Testis (tissue), 5 donors: ENCODE data around the gene NEURL1. TPM values are rescaled to one million over a fixed set of nuclear protein-coding genes. Genes with fewer than 3 reads are reported as not detected.
A peak's percentile ranks its signal among the peaks of the same experiment; 100 is the strongest.

Source experiments
- DNase-seq: peaks from one replicate; pipeline ENCODE4 v3.0.0-alpha.2; 2019
- H3K27ac ChIP-seq, 2 donors: fragments of 200-600 bp; sonication (generic); one replicate each; pipeline ENCODE4 v1.5.1; 2019
- H3K27me3 ChIP-seq: fragments of 200-600 bp; sonication (generic); one replicate; pipeline ENCODE4 v1.5.1; 2019
- H3K36me3 ChIP-seq: fragments of 200-600 bp; sonication (generic); one replicate; pipeline ENCODE4 v1.5.1; 2017; ENCODE audit warnings: low read depth; ENCODE audit errors: missing control alignments
- H3K4me1 ChIP-seq: fragments of 200-600 bp; sonication (generic); one replicate; pipeline ENCODE4 v1.5.1; 2019
- H3K4me3 ChIP-seq, 2 donors: fragments of 200-600 bp; sonication (generic); one replicate each; pipeline ENCODE4 v1.5.1; 2017 to 2019
- H3K9me3 ChIP-seq: fragments of 200-600 bp; sonication (generic); one replicate; pipeline ENCODE4 v1.5.1; 2017
- CTCF ChIP-seq, 3 experiments: fragments of 450-650 bp in 2 of 3; fragments of 200-600 bp in 1 of 3; sonication (generic) in 1 of 3; IDR thresholded peaks; one replicate each; pipeline ENCODE4 v1.5.1; 2016 to 2019; ENCODE audit warnings: antibody characterized with exemption in 3 of 3, mild to moderate bottlenecking in 2 of 3, moderate library complexity in 1 of 3
- POLR2A ChIP-seq: fragments of 450-650 bp; IDR thresholded peaks from one replicate; pipeline ENCODE4 v1.6.1; 2017; ENCODE audit warnings: antibody characterized with exemption, mild to moderate bottlenecking, moderate library complexity
- WGBS, 2 donors: methylation state at CpG; one replicate each; pipeline ENCODE4 v1.1.5; 2018; 5-methylcytosine and 5-hydroxymethylcytosine counted together
- intact Hi-C: fragments of 100-400 bp; cut with DNase I; formaldehyde crosslinking; loops from one replicate; pipeline ENCODE4 v1.15.1; 2023; ENCODE audit warnings: low total_unique reads
- long read RNA-seq, 2 donors: transcript quantifications; one replicate each; lab custom pipeline, GENCODE V29; 2026
- polyA plus RNA-seq: library from polyadenylated mRNA; stranded (reverse); fragments of 350-450 nt; fragmentation: Illumina TruSeq; extraction: RNeasy Lipid Tissue Mini Kit (QIAGEN cat#74804); gene quantifications from one replicate; pipeline ENCODE4 v1.2.3, GENCODE V29; 2014; ENCODE audit warnings: low read depth, low replicate concordance; ENCODE audit not compliant: insufficient read depth
- total RNA-seq, 2 donors: library from RNA; depleted of rRNA; stranded (reverse); fragments of >200 nt; gene quantifications; one replicate each; pipeline ENCODE4 v1.2.3, GENCODE V29; 2016

NEURL1 gene
- total RNA-seq (10 to 100 TPM; 17.8 to 21.9 TPM), polyA plus RNA-seq (19.8 TPM)
- long read RNA-seq, donor 1, full-length matches to known transcripts: 2 of 2 reads
- long read RNA-seq, donor 1, partial matches to known transcripts: 0 of 2 reads
- long read RNA-seq, donor 1, other reads (novel, unspliced or antisense): 0 of 2 reads
- long read RNA-seq, donor 2, full-length matches to known transcripts: 2 of 10 reads
- long read RNA-seq, donor 2, partial matches to known transcripts: 8 of 10 reads
- long read RNA-seq, donor 2, other reads (novel, unspliced or antisense): 0 of 10 reads

- Histone ChIP-seq H3K36me3 (no peaks in the 10 kb centered on the region), H3K9me3 (no peaks in the 10 kb centered on the region), H3K27ac (no peak within 1 kb of the TSS), H3K4me1 (no peaks in the 10 kb centered on the region), H3K27me3 (no peaks in the 10 kb centered on the region), H3K4me3 (peak within 1 kb of the TSS; percentile 53 to 76)
- TF ChIP-seq POLR2A: no peak
- peak; percentile 72 for DNase-seq
- intact Hi-C loops: no loop called here
- WGBS, 2 donors: 1 to 10% methylated on average over 5 to 65 of the region's 65 CpGs
Measured at GRCh38 chr10:103493362-103493915, at the start of gene NEURL1. TSS of gene NEURL1 (plus strand) at chr10:103493705. CDS start at chr10:103494388, 683 bp downstream.

- TF ChIP-seq CTCF (IDR thresholded peaks at IDR 0.05) (no peak), POLR2A (no peak)
- Histone ChIP-seq H3K27me3 (no peaks in the 10 kb centered on the region), H3K27ac (peak overlapping the region in 1 of 2 donors; percentile 83), H3K9me3 (no peaks in the 10 kb centered on the region), H3K4me1 (peaks cover 62% of the 10 kb centered on the region), H3K4me3 (no peak overlapping the region), H3K36me3 (no peaks in the 10 kb centered on the region)
- 74 to 82% methylated on average over 9 to 10 of the region's 10 CpGs for WGBS, 2 donors
- intact Hi-C loops: no loop called here
- no peak for DNase-seq
Measured at GRCh38 chr10:103444478-103444877, 49.0 kb upstream of the NEURL1 start.

GRCh38 chr10:103445366-103445765 lies 48.1 kb upstream of the NEURL1 start:
- 89 to 94% methylated on average over 9 of the region's 9 CpGs for WGBS, 2 donors
- no peaks in the 10 kb centered on the region for H3K9me3 ChIP-seq
- no peak for DNase-seq
- TF ChIP-seq POLR2A (no peak), CTCF (IDR thresholded peaks at IDR 0.05) (no peak)
- H3K4me3 ChIP-seq: no peak overlapping the region
- peak overlapping the region; percentile 70 to 83 for H3K27ac ChIP-seq
- no peaks in the 10 kb centered on the region for H3K27me3 ChIP-seq
- H3K4me1 ChIP-seq: peaks cover 71% of the 10 kb centered on the region
- no peaks in the 10 kb centered on the region for H3K36me3 ChIP-seq
- intact Hi-C loops: no loop called here

- Histone ChIP-seq H3K27ac (peak overlapping the region; percentile 70 to 83), H3K4me3 (no peak overlapping the region), H3K9me3 (no peaks in the 10 kb centered on the region), H3K4me1 (peaks cover 75% of the 10 kb centered on the region), H3K27me3 (no peaks in the 10 kb centered on the region), H3K36me3 (no peaks in the 10 kb centered on the region)
- intact Hi-C loops: no loop called here
- peak; percentile 79 for DNase-seq
- WGBS, 2 donors: 31 to 44% methylated on average over 11 to 12 of the region's 12 CpGs
- TF ChIP-seq POLR2A: no peak
- no peak for TF ChIP-seq CTCF (IDR thresholded peaks at IDR 0.05)
Measured at GRCh38 chr10:103445767-103446567, 47.5 kb upstream of the NEURL1 start.

DNA sequence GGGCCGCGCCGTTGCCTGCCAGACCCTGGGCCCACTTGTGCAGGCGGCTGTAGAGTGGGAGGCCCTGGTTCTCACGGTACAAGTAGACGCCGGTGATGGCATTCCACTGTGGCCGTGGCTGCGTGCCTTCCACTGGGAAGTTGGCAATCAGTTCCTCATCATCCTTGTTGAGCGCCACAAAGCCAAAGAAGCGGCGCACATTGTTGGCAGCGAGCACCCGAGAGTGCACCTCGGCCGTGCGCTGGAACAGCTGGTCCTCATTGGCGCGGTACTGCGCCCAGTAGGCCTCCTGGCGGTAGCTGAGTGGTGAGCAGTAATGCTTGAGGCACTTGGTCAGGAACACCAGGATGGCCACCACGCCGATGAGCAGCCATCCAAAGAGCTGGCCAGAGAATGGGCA lies 46.3 kb upstream of the NEURL1 start:
- H3K27ac ChIP-seq: peak overlapping the region; percentile 70 to 90
- WGBS, 2 donors: 91 to 95% methylated on average over 5 to 23 of the region's 23 CpGs
- DNase-seq: no peak
- H3K36me3 ChIP-seq: no peaks in the 10 kb centered on the region
- no peaks in the 10 kb centered on the region for H3K9me3 ChIP-seq
- no peak overlapping the region for H3K4me3 ChIP-seq
- no peak for TF ChIP-seq CTCF (IDR thresholded peaks at IDR 0.05)
- no peak for TF ChIP-seq POLR2A
- H3K27me3 ChIP-seq: no peaks in the 10 kb centered on the region
- H3K4me1 ChIP-seq: peaks cover 63% of the 10 kb centered on the region
- intact Hi-C loops: no loop called here
